H1 (cell line): Measurements from ENCODE around the gene SLC35D2. TPM values are rescaled to one million over a fixed set of nuclear protein-coding genes. Genes with fewer than 3 reads are reported as not detected.

Experiments used
- BCL11A ChIP-seq, 2 experiments: IDR thresholded peaks; one replicate each; pipeline ENCODE4 v1.6.1; 2011; ENCODE audit warnings: low read depth in 2 of 2, low read length in 2 of 2, mild to moderate bottlenecking in 2 of 2
- TCF12 ChIP-seq: IDR thresholded peaks from 2 replicates; pipeline ENCODE4 v1.6.1; 2011; ENCODE audit warnings: low read depth, mild to moderate bottlenecking, low read length
- polyA plus RNA-seq, 7 experiments: library from polyadenylated mRNA; depleted of rRNA in 3 of 7; stranded (reverse) in 5 of 7; unstranded in 2 of 7; fragments of >200 nt in 5 of 7; fragments of 200-250 nt in 2 of 7; gene quantifications; 1 replicate in 5 of 7; 2 replicates in 1 of 7; 4 replicates in 1 of 7; pipeline versions ENCODE4 v1.2.1 to v1.2.3, GENCODE V29; 2011 to 2013; ENCODE audit warnings: missing spikeins in 2 of 7, mixed read lengths in 2 of 7
- total RNA-seq: library from RNA; stranded (reverse); fragmentation: NEBNext Ultra II Directional; extraction: Animal tissue kit (Norgen Biotek cat#: 25700); gene quantifications from 2 replicates; pipeline ENCODE4 v1.2.1, GENCODE V29; 2021
- TF ChIP-seq, protein P1 (sequence below): IDR thresholded peaks from 2 replicates; pipeline ENCODE4 v1.6.1; 2012; ENCODE audit warnings: low read length, inconsistent platforms

SLC35D2 gene
- total and polyA plus RNA-seq, 2 of the 8 experiments (the other 6 are each of a cell fraction or from before 2014, with no cell fraction given), result 9.6 to 11.5 TPM

DNA sequence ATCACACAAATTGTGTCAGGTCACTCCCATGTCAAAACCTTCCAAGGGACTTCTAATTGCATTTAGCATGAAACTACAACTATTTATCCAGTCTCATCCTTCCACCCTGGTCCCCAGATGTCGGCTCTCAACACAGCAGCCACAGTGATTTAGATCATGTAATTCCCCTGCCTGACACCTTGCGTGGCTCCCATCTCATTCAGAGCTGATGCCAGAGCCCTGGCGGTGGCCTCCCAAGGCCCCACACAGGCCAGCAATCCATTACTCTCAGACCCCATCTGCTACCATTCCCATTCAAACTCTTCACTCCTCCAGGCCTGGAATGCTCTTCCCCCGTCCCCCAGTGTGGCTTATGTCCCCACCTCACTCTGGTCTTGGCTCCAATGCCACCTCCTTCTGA, 2.4 kb downstream of the SLC35D2 start (continued):
- TF ChIP-seq, protein P1, sequence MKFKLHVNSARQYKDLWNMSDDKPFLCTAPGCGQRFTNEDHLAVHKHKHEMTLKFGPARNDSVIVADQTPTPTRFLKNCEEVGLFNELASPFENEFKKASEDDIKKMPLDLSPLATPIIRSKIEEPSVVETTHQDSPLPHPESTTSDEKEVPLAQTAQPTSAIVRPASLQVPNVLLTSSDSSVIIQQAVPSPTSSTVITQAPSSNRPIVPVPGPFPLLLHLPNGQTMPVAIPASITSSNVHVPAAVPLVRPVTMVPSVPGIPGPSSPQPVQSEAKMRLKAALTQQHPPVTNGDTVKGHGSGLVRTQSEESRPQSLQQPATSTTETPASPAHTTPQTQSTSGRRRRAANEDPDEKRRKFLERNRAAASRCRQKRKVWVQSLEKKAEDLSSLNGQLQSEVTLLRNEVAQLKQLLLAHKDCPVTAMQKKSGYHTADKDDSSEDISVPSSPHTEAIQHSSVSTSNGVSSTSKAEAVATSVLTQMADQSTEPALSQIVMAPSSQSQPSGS, result no peak
- TF ChIP-seq BCL11A (IDR thresholded peaks at IDR 0.05; ENCODE audit: low read depth in 2 of 2, low read length in 2 of 2), result no peak
- no peak for TF ChIP-seq TCF12
